Measurements from ENCODE around the gene SEC24A. TPM values are rescaled to one million over a fixed set of nuclear protein-coding genes. Genes with fewer than 3 reads are reported as not detected.
A peak's percentile ranks its signal among the peaks of the same experiment; 100 is the strongest.
"Not testable (repeated sequence)": the region's sequence is repeated elsewhere in the genome, so short reads cannot be mapped to it uniquely, and the experiment has no call there.

The SEC24A gene
- total RNA-seq, 8 experiments from 2014 or later: 19.2 to 45.4 (median 26.8) TPM

GRCh38 chr5:134736173-134736812, 87.7 kb downstream of the SEC24A start:
- in situ Hi-C loops (cut with MboI; ENCODE audit: low pct_unique_long_range_greater_than_20kb in 2 of 9, low sequenced_read_pairs in 9 of 9, unreplicated experiment in 9 of 9): no loop called here
- H3K4me1 ChIP-seq (replicated peaks in 1 of 2): peaks cover 5 to 18% of the 10 kb centered on the region in 2 donors
- no peak overlapping the region for H3K27ac ChIP-seq
- no peak for ATAC-seq (replicated peaks in 6 of 8)
- H3K4me3 ChIP-seq: no peak overlapping the region
- 42 to 100% (median 75%) methylated on average over 1 to 2 of the region's 2 CpGs; no CpG with 5 or more reads in 1 of the 10 experiments for WGBS, 10 experiments

- in situ Hi-C loops (cut with MboI; ENCODE audit: low pct_unique_long_range_greater_than_20kb in 2 of 9, low sequenced_read_pairs in 9 of 9, unreplicated experiment in 9 of 9): no loop called here
- 0 to 1% (median 0%) methylated on average over 1 to 25 of the region's 66 CpGs; no CpG with 5 or more reads in 6 of the 10 experiments for WGBS, 10 experiments
- peak; percentile 89 to 98 (median 96) for ATAC-seq (replicated peaks in 6 of 8)
These were observed 89.8 kb downstream of the SEC24A start, which contains the start of gene CAMLG for GRCh38 chr5:134738133-134738962. Gene CAMLG (plus strand): TSS chr5:134738548. CDS start chr5:134738621, 73 bp downstream.

GRCh38 chr5:134738963-134739661, 90.5 kb downstream of the SEC24A start:
- ATAC-seq (replicated peaks in 6 of 8): peak; percentile 2 to 18 (median 10)
- 0 to 27% (median 8%) methylated on average over 6 to 15 of the region's 21 CpGs for WGBS, 10 experiments
- in situ Hi-C loops (cut with MboI; ENCODE audit: low pct_unique_long_range_greater_than_20kb in 2 of 9, low sequenced_read_pairs in 9 of 9, unreplicated experiment in 9 of 9): no loop called here
- Histone ChIP-seq H3K27ac (peak overlapping the region; percentile 73 to 80), H3K4me3 (peak overlapping the region; percentile 69 to 82 (median 82)), H3K4me1 (replicated peaks in 1 of 2) (peaks cover 5 to 18% of the 10 kb centered on the region in 2 donors)

More at GRCh38 chr5:134738133-134738962, 89.8 kb downstream of the SEC24A start, which contains the start of gene CAMLG:
- H3K4me1 ChIP-seq (replicated peaks in 1 of 2): peaks cover 5 to 18% of the 10 kb centered on the region in 2 donors
- peak within 1 kb of the TSS; percentile 69 to 82 (median 82) for H3K4me3 ChIP-seq
- peak within 1 kb of the TSS; percentile 73 to 80 for H3K27ac ChIP-seq

- H3K4me1 ChIP-seq (replicated peaks in 1 of 2): peaks cover 5 to 18% of the 10 kb centered on the region in 2 donors
- ATAC-seq (replicated peaks in 6 of 8): no peak
- no peak overlapping the region for H3K4me3 ChIP-seq
- H3K27ac ChIP-seq: no peak overlapping the region
- WGBS, 10 experiments: 58 to 100% (median 87%) methylated on average over 2 to 8 of the region's 11 CpGs; no CpG with 5 or more reads in 1 of the 10 experiments
- in situ Hi-C loops (cut with MboI; ENCODE audit: low pct_unique_long_range_greater_than_20kb in 2 of 9, low sequenced_read_pairs in 9 of 9, unreplicated experiment in 9 of 9): no loop called here
These were observed 92.5 kb downstream of the SEC24A start for GRCh38 chr5:134741052-134741451.

GRCh38 chr5:134742134-134742533, 93.5 kb downstream of the SEC24A start:
- ATAC-seq (replicated peaks in 6 of 8): no peak
- H3K4me3 ChIP-seq: no peak overlapping the region
- H3K4me1 ChIP-seq (replicated peaks in 1 of 2): peaks cover 5 to 18% of the 10 kb centered on the region in 2 donors
- 80 to 100% (median 100%) methylated on average over 1 to 2 of the region's 2 CpGs; no CpG with 5 or more reads in 3 of the 10 experiments for WGBS, 10 experiments
- H3K27ac ChIP-seq: no peak overlapping the region
- in situ Hi-C loops (cut with MboI; ENCODE audit: low pct_unique_long_range_greater_than_20kb in 2 of 9, low sequenced_read_pairs in 9 of 9, unreplicated experiment in 9 of 9): no loop called here

GRCh38 chr5:134749415-134749814, 100.8 kb downstream of the SEC24A start:
- Histone ChIP-seq H3K4me1 (replicated peaks in 1 of 2) (no peaks in the 10 kb centered on the region), H3K4me3 (no peak overlapping the region), H3K27ac (no peak overlapping the region)
- WGBS, 10 experiments: 20 to 100% (median 40%) methylated on average over 1 to 3 of the region's 3 CpGs; no CpG with 5 or more reads in 3 of the 10 experiments
- in situ Hi-C loops (cut with MboI; ENCODE audit: low pct_unique_long_range_greater_than_20kb in 2 of 9, low sequenced_read_pairs in 9 of 9, unreplicated experiment in 9 of 9): no loop called here
- ATAC-seq (replicated peaks in 6 of 8): no peak

- Histone ChIP-seq H3K4me1 (replicated peaks in 1 of 2) (peaks cover 6 to 9% of the 10 kb centered on the region in 2 donors), H3K27ac (peak overlapping the region in 1 of 2 donors; percentile 20), H3K4me3 (peak overlapping the region; percentile 74 to 98 (median 86))
- WGBS, 10 experiments: 0 to 100% (median 50%) methylated on average over 1 to 9 of the region's 9 CpGs; no CpG with 5 or more reads in 1 of the 10 experiments
- in situ Hi-C loops (cut with MboI; ENCODE audit: low pct_unique_long_range_greater_than_20kb in 2 of 9, low sequenced_read_pairs in 9 of 9, unreplicated experiment in 9 of 9): no loop called here
- peak; percentile 31 to 66 (median 60) for ATAC-seq (replicated peaks in 6 of 8)
These were observed 109.6 kb downstream of the SEC24A start for GRCh38 chr5:134758176-134758503.

GRCh38 chr5:134758504-134759341, 110.1 kb downstream of the SEC24A start, which contains the start of gene DDX46:
Gene DDX46 (plus strand): TSS chr5:134758779. CDS start chr5:134758939, 160 bp downstream.
- peak; percentile 93 to 99 (median 98) for ATAC-seq (replicated peaks in 6 of 8)
- peaks cover 6 to 9% of the 10 kb centered on the region in 2 donors for H3K4me1 ChIP-seq (replicated peaks in 1 of 2)
- H3K4me3 ChIP-seq: peak within 1 kb of the TSS; percentile 74 to 98 (median 86)
- H3K27ac ChIP-seq: peak within 1 kb of the TSS; percentile 85 to 86
- WGBS, 10 experiments: 0 to 2% (median 0%) methylated on average over 2 to 32 of the region's 73 CpGs; no CpG with 5 or more reads in 4 of the 10 experiments
- in situ Hi-C loops (cut with MboI; ENCODE audit: low pct_unique_long_range_greater_than_20kb in 2 of 9, low sequenced_read_pairs in 9 of 9, unreplicated experiment in 9 of 9): no loop called here

GRCh38 chr5:134767528-134768291, 119.1 kb downstream of the SEC24A start:
- 75 to 100% (median 94%) methylated on average over 1 to 18 of the region's 21 CpGs for WGBS, 10 experiments
- in situ Hi-C loops (cut with MboI; ENCODE audit: low pct_unique_long_range_greater_than_20kb in 2 of 9, low sequenced_read_pairs in 9 of 9, unreplicated experiment in 9 of 9); ATAC-seq (replicated peaks in 6 of 8); H3K27ac ChIP-seq; H3K4me1 ChIP-seq (replicated peaks in 1 of 2); H3K4me3 ChIP-seq: not testable (repeated sequence)

GRCh38 chr5:134769206-134769605, 120.6 kb downstream of the SEC24A start:
- Histone ChIP-seq H3K4me3 (no peak overlapping the region), H3K4me1 (replicated peaks in 1 of 2) (no peaks in the 10 kb centered on the region), H3K27ac (no peak overlapping the region)
- ATAC-seq (replicated peaks in 6 of 8): no peak
- WGBS, 10 experiments: 42 to 100% (median 92%) methylated on average over 1 to 4 of the region's 4 CpGs
- in situ Hi-C loops (cut with MboI; ENCODE audit: low pct_unique_long_range_greater_than_20kb in 2 of 9, low sequenced_read_pairs in 9 of 9, unreplicated experiment in 9 of 9): no loop called here

- no peak overlapping the region for H3K4me3 ChIP-seq
- WGBS, 10 experiments: 83 to 100% (median 97%) methylated on average over 1 to 8 of the region's 10 CpGs; no CpG with 5 or more reads in 2 of the 10 experiments
- H3K4me1 ChIP-seq (replicated peaks in 1 of 2): no peaks in the 10 kb centered on the region
- H3K27ac ChIP-seq: no peak overlapping the region
- in situ Hi-C loops (cut with MboI; ENCODE audit: low pct_unique_long_range_greater_than_20kb in 2 of 9, low sequenced_read_pairs in 9 of 9, unreplicated experiment in 9 of 9): no loop called here
- ATAC-seq (replicated peaks in 6 of 8): no peak
These were observed 124.0 kb downstream of the SEC24A start for GRCh38 chr5:134772461-134773125.

Measured in motor neuron (in vitro differentiated cells).